Erythroblast (primary cell): ENCODE data around the gene OPHN1.

ENCODE experiments used
- GATA1 ChIP-seq: IDR thresholded peaks from 2 replicates; pipeline ENCODE4 v1.6.1; 2011; ENCODE audit warnings: low read depth, mild to moderate bottlenecking, control low read depth, low read length, moderate library complexity
- POLR2A ChIP-seq: IDR thresholded peaks from 2 replicates; pipeline ENCODE4 v1.6.1; 2011; ENCODE audit warnings: mild to moderate bottlenecking, low read length

- TF ChIP-seq POLR2A: no peak
- TF ChIP-seq GATA1: no peak
Observed at GRCh38 chrX:68195561-68195960, 237.7 kb downstream of the OPHN1 start.
